Fibroblast of skin of abdomen (primary cell): Measurements from ENCODE around the gene YBX2.
A peak's percentile ranks its signal among the peaks of the same experiment; 100 is the strongest.
"Not testable (repeated sequence)": the region's sequence is repeated elsewhere in the genome, so short reads cannot be mapped to it uniquely, and the experiment has no call there.

Experiments
- DNase-seq: peaks from one replicate; pipeline ENCODE4 v3.0.0-alpha.2; 2013

Gene YBX2

GRCh38 chr17:7262935-7263800 lies 31.3 kb downstream of the YBX2 start:
- DNase-seq = no peak

- no peak for DNase-seq
Observed at GRCh38 chr17:7262192-7262934, 32.1 kb downstream of the YBX2 start, which contains the start of gene CLDN7. TSS of gene CLDN7 (minus strand) at chr17:7262478. CDS start at chr17:7262043, 435 bp downstream.

- DNase-seq = no peak
Observed at GRCh38 chr17:7261379-7262191, 32.9 kb downstream of the YBX2 start.

GRCh38 chr17:7260651-7261378 lies 33.6 kb downstream of the YBX2 start:
- DNase-seq = no peak

GRCh38 chr17:7260151-7260550 lies 34.3 kb downstream of the YBX2 start:
- no peak for DNase-seq

- no peak for DNase-seq
Observed at GRCh38 chr17:7259555-7259889, 34.9 kb downstream of the YBX2 start.

- DNase-seq = no peak
Observed at GRCh38 chr17:7258731-7259554, 35.5 kb downstream of the YBX2 start.

GRCh38 chr17:7256766-7257456 lies 37.5 kb downstream of the YBX2 start:
- DNase-seq = no peak

GRCh38 chr17:7254511-7254910 lies 39.9 kb downstream of the YBX2 start:
- DNase-seq = no peak

GRCh38 chr17:7253082-7253481 lies 41.4 kb downstream of the YBX2 start:
- no peak for DNase-seq

- peak; percentile 96 for DNase-seq
Observed at GRCh38 chr17:7252176-7253043, 42.0 kb downstream of the YBX2 start, which contains the start of gene ELP5. TSS of gene ELP5 (plus strand) at chr17:7252215. CDS start at chr17:7252551, 336 bp downstream.

- DNase-seq = peak; percentile 100
Observed at GRCh38 chr17:7251661-7252175, 42.7 kb downstream of the YBX2 start, which contains the start of gene CTDNEP1. TSS of gene CTDNEP1 (minus strand) at chr17:7251734. CDS start at chr17:7251296, 438 bp downstream.

GRCh38 chr17:7250695-7251627 lies 43.5 kb downstream of the YBX2 start:
- no peak for DNase-seq

- no peak for DNase-seq
Observed at GRCh38 chr17:7249830-7250229, 44.6 kb downstream of the YBX2 start.

GRCh38 chr17:7249214-7249613 lies 45.2 kb downstream of the YBX2 start:
- DNase-seq = no peak

- DNase-seq = no peak
Observed at GRCh38 chr17:7248796-7249195, 45.6 kb downstream of the YBX2 start.

GRCh38 chr17:7246779-7247178 lies 47.7 kb downstream of the YBX2 start:
- no peak for DNase-seq

- not testable (repeated sequence) for DNase-seq
Observed at GRCh38 chr17:7243838-7244237, 50.6 kb downstream of the YBX2 start.
